ENCODE measurements around the gene PTPRN2.

PTPRN2 gene

DNA sequence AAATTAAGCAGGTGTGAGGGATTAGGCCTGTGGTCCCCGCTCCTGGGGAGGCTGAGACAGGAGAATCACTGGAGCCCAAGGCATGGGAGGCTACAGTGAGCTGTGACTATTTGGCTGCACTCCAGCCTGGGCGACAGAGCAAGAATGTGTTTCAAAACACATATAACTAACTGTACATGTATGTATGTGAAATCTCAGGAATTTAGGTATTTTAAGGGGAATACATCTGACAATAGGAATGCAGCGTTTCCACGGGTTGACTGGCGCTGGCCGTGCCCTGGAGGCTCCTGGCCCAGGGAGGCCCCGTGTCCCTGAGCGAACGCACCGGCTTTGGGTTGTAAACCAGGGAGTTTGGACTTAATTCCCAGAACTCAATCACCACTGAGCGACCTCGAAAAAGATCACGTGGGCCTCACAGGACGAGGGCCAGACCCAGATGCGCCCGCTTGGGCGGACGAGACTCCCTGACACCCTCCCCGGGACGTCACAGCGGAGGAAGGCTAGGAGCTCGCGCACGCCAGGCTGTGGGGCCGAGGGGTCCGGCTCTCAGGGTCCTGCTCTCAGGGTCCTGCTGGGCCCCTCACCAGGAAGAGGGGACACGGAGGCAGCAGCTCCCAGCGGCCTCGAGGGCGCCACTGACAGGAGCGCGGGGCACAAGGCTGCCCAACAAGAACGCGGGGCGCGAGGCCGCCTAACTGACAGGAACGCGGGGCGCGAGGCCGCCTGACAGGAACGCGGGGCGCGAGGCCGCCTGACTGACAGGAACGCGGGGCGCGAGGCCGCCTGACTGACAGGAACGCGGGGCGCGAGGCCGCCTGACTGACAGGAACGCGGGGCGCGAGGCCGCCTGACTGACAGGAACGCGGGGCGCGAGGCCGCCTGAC is 18.4 kb downstream of the PTPRN2 start:
- no peak overlapping the region for H3K4me3 ChIP-seq (ENCODE audit: low read length)
- no peaks in the 10 kb centered on the region for H3K4me1 ChIP-seq (ENCODE audit: control insufficient read depth, insufficient read depth, low read length)
- H3K27me3 ChIP-seq (ENCODE audit: control insufficient read depth, insufficient read depth, low read length), result no peaks in the 10 kb centered on the region
- no peak overlapping the region for H3K9ac ChIP-seq (ENCODE audit: low read length)
- H3K27ac ChIP-seq (ENCODE audit: low read depth, low read length), result no peak overlapping the region
- H3K36me3 ChIP-seq (ENCODE audit: control insufficient read depth, insufficient read depth, low read length), result no peaks in the 10 kb centered on the region

GRCh38 chr7:158567153-158567603 is 20.4 kb downstream of the PTPRN2 start:
- Histone ChIP-seq H3K4me1 (ENCODE audit: control insufficient read depth, insufficient read depth, low read length) (no peaks in the 10 kb centered on the region), H3K27ac (ENCODE audit: low read depth, low read length) (no peak overlapping the region), H3K9ac (ENCODE audit: low read length) (no peak overlapping the region), H3K36me3 (ENCODE audit: control insufficient read depth, insufficient read depth, low read length) (no peaks in the 10 kb centered on the region), H3K27me3 (ENCODE audit: control insufficient read depth, insufficient read depth, low read length) (no peaks in the 10 kb centered on the region), H3K4me3 (ENCODE audit: low read length) (no peak overlapping the region)

GRCh38 chr7:158564663-158565035 is 23.0 kb downstream of the PTPRN2 start:
- Histone ChIP-seq H3K36me3 (ENCODE audit: control insufficient read depth, insufficient read depth, low read length) (no peaks in the 10 kb centered on the region), H3K27me3 (ENCODE audit: control insufficient read depth, insufficient read depth, low read length) (no peaks in the 10 kb centered on the region), H3K4me1 (ENCODE audit: control insufficient read depth, insufficient read depth, low read length) (no peaks in the 10 kb centered on the region), H3K9ac (ENCODE audit: low read length) (no peak overlapping the region), H3K27ac (ENCODE audit: low read depth, low read length) (no peak overlapping the region), H3K4me3 (ENCODE audit: low read length) (no peak overlapping the region)

- Histone ChIP-seq H3K9ac (ENCODE audit: low read length) (no peak overlapping the region), H3K27ac (ENCODE audit: low read depth, low read length) (no peak overlapping the region), H3K4me3 (ENCODE audit: low read length) (no peak overlapping the region), H3K36me3 (ENCODE audit: control insufficient read depth, insufficient read depth, low read length) (no peaks in the 10 kb centered on the region), H3K4me1 (ENCODE audit: control insufficient read depth, insufficient read depth, low read length) (no peaks in the 10 kb centered on the region), H3K27me3 (ENCODE audit: control insufficient read depth, insufficient read depth, low read length) (no peaks in the 10 kb centered on the region)
Observed at GRCh38 chr7:158563911-158564662, 23.5 kb downstream of the PTPRN2 start.

DNA sequence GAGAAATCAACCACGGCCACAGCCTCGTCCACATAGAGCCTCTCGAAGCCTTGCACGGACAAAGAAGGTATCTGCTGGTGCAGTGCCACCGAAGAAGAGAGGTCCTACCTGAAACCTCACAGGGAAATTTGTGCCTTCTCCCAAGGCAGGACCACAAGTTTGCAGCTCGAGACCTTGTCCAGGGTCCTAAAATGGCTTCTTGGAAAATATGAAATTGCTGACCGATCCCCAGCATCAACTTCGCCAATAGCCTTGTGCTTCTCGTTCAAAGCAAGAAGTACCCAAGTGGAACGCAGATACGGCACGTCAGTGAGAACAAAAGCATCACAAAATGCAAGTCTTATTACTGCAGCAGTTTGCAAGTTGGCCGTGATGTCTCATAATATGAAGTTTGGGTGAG is 24.6 kb downstream of the PTPRN2 start:
- H3K4me3 ChIP-seq (ENCODE audit: low read length), result no peak overlapping the region
- no peaks in the 10 kb centered on the region for H3K4me1 ChIP-seq (ENCODE audit: control insufficient read depth, insufficient read depth, low read length)
- no peaks in the 10 kb centered on the region for H3K27me3 ChIP-seq (ENCODE audit: control insufficient read depth, insufficient read depth, low read length)
- no peak overlapping the region for H3K9ac ChIP-seq (ENCODE audit: low read length)
- H3K36me3 ChIP-seq (ENCODE audit: control insufficient read depth, insufficient read depth, low read length), result no peaks in the 10 kb centered on the region
- no peak overlapping the region for H3K27ac ChIP-seq (ENCODE audit: low read depth, low read length)

- no peaks in the 10 kb centered on the region for H3K36me3 ChIP-seq (ENCODE audit: control insufficient read depth, insufficient read depth, low read length)
- no peak overlapping the region for H3K4me3 ChIP-seq (ENCODE audit: low read length)
- no peaks in the 10 kb centered on the region for H3K27me3 ChIP-seq (ENCODE audit: control insufficient read depth, insufficient read depth, low read length)
- no peak overlapping the region for H3K27ac ChIP-seq (ENCODE audit: low read depth, low read length)
- no peak overlapping the region for H3K9ac ChIP-seq (ENCODE audit: low read length)
- no peaks in the 10 kb centered on the region for H3K4me1 ChIP-seq (ENCODE audit: control insufficient read depth, insufficient read depth, low read length)
Observed at GRCh38 chr7:158562517-158562916, 25.1 kb downstream of the PTPRN2 start.

- Histone ChIP-seq H3K4me3 (ENCODE audit: low read length) (no peak overlapping the region), H3K9ac (ENCODE audit: low read length) (no peak overlapping the region), H3K36me3 (ENCODE audit: control insufficient read depth, insufficient read depth, low read length) (no peaks in the 10 kb centered on the region), H3K4me1 (ENCODE audit: control insufficient read depth, insufficient read depth, low read length) (no peaks in the 10 kb centered on the region), H3K27me3 (ENCODE audit: control insufficient read depth, insufficient read depth, low read length) (no peaks in the 10 kb centered on the region), H3K27ac (ENCODE audit: low read depth, low read length) (no peak overlapping the region)
Observed at GRCh38 chr7:158561659-158562058, 26.0 kb downstream of the PTPRN2 start.

GRCh38 chr7:158560386-158560785 is 27.2 kb downstream of the PTPRN2 start:
- H3K27ac ChIP-seq (ENCODE audit: low read depth, low read length), result no peak overlapping the region
- H3K4me3 ChIP-seq (ENCODE audit: low read length), result no peak overlapping the region
- H3K9ac ChIP-seq (ENCODE audit: low read length), result no peak overlapping the region
- no peaks in the 10 kb centered on the region for H3K36me3 ChIP-seq (ENCODE audit: control insufficient read depth, insufficient read depth, low read length)
- H3K4me1 ChIP-seq (ENCODE audit: control insufficient read depth, insufficient read depth, low read length), result no peaks in the 10 kb centered on the region
- no peaks in the 10 kb centered on the region for H3K27me3 ChIP-seq (ENCODE audit: control insufficient read depth, insufficient read depth, low read length)

- Histone ChIP-seq H3K4me1 (ENCODE audit: control insufficient read depth, insufficient read depth, low read length) (no peaks in the 10 kb centered on the region), H3K4me3 (ENCODE audit: low read length) (no peak overlapping the region), H3K36me3 (ENCODE audit: control insufficient read depth, insufficient read depth, low read length) (no peaks in the 10 kb centered on the region), H3K9ac (ENCODE audit: low read length) (no peak overlapping the region), H3K27ac (ENCODE audit: low read depth, low read length) (no peak overlapping the region), H3K27me3 (ENCODE audit: control insufficient read depth, insufficient read depth, low read length) (no peaks in the 10 kb centered on the region)
Observed at GRCh38 chr7:158559356-158559755, 28.3 kb downstream of the PTPRN2 start.

GRCh38 chr7:158558816-158559215 is 28.8 kb downstream of the PTPRN2 start:
- Histone ChIP-seq H3K36me3 (ENCODE audit: control insufficient read depth, insufficient read depth, low read length) (no peaks in the 10 kb centered on the region), H3K4me1 (ENCODE audit: control insufficient read depth, insufficient read depth, low read length) (no peaks in the 10 kb centered on the region), H3K27me3 (ENCODE audit: control insufficient read depth, insufficient read depth, low read length) (no peaks in the 10 kb centered on the region), H3K4me3 (ENCODE audit: low read length) (no peak overlapping the region), H3K27ac (ENCODE audit: low read depth, low read length) (no peak overlapping the region), H3K9ac (ENCODE audit: low read length) (no peak overlapping the region)

DNA sequence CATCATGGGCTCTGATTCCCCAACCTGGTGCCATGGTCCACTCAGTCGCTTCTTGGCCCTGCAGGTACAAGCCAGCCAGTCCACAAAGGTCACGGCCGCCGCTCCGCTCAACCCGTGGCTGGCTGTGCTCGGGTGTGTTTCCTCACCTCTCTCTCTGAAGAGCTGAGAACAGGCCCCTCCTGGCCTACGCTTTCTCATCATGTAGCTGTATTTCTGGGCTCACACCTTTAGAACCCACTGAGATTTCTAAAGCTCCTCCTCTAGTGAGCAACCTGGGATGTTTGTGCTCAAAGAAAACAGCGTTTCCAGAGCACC is 30.2 kb downstream of the PTPRN2 start:
- H3K9ac ChIP-seq (ENCODE audit: low read length), result no peak overlapping the region
- H3K4me3 ChIP-seq (ENCODE audit: low read length), result no peak overlapping the region
- no peaks in the 10 kb centered on the region for H3K4me1 ChIP-seq (ENCODE audit: control insufficient read depth, insufficient read depth, low read length)
- no peaks in the 10 kb centered on the region for H3K36me3 ChIP-seq (ENCODE audit: control insufficient read depth, insufficient read depth, low read length)
- no peaks in the 10 kb centered on the region for H3K27me3 ChIP-seq (ENCODE audit: control insufficient read depth, insufficient read depth, low read length)
- no peak overlapping the region for H3K27ac ChIP-seq (ENCODE audit: low read depth, low read length)

DNA sequence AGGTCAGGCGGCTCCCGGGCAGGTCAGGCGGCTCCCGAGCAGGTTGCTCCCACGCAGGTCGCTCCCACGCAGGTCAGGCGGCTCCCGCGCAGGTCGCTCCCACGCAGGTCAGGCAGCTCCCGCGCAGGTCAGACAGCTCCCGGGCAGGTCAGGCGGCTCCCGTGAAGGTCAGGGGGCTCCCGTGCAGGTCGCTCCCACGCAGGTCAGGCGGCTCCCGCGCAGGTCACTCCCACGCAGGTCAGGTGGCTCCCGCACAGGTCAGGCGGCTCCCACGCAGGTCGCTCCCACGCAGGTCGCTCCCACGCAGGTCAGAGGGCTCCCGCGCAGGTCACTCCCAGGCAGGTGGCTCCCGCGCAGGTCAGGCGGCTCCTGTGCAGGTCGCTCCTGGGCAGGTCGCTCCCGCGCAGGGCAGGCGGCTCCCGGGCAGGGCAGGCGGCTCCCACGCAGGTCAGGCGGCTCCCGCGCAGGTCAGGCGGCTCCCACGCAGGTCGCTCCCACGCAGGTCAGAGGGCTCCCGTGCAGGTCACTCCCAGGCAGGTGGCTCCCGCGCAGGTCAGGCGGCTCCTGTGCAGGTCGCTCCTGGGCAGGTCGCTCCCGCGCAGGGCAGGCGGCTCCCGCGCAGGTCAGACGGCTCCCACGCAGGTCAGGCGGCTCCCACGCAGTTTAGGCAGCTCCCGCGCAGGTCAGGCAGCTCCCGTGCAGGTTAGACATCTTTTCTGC is 30.7 kb downstream of the PTPRN2 start:
- Histone ChIP-seq H3K4me1 (ENCODE audit: control insufficient read depth, insufficient read depth, low read length) (no peaks in the 10 kb centered on the region), H3K36me3 (ENCODE audit: control insufficient read depth, insufficient read depth, low read length) (no peaks in the 10 kb centered on the region), H3K27ac (ENCODE audit: low read depth, low read length) (no peak overlapping the region), H3K9ac (ENCODE audit: low read length) (no peak overlapping the region), H3K27me3 (ENCODE audit: control insufficient read depth, insufficient read depth, low read length) (no peaks in the 10 kb centered on the region), H3K4me3 (ENCODE audit: low read length) (no peak overlapping the region)
